Gastroesophageal sphincter (tissue), 4 donors: Measurements from ENCODE around the gene PRSS22. TPM values are rescaled to one million over a fixed set of nuclear protein-coding genes. Genes with fewer than 3 reads are reported as not detected.

ENCODE experiments used
- ATAC-seq: fragments of 150-250 bp; one replicate; pipeline ENCODE4 v1.9.1; 2016; ENCODE audit warnings: mild to moderate bottlenecking, moderate library complexity
- H3K27ac ChIP-seq, 4 donors: fragments of 200-600 bp; sonication (generic) in 3 of 4; 1 replicate in 3 of 4; 2 replicates in 1 of 4; pipeline ENCODE4 v1.5.1; 2016 to 2019
- H3K27me3 ChIP-seq: fragments of 200-600 bp; sonication (generic); one replicate; pipeline ENCODE4 v1.5.1; 2019
- H3K36me3 ChIP-seq, 2 donors: fragments of 200-600 bp; sonication (generic); one replicate each; pipeline ENCODE4 v1.5.1; 2019; ENCODE audit warnings: control low read depth in 1 of 2
- H3K4me1 ChIP-seq, 3 donors: fragments of 200-600 bp; sonication (generic); 1 replicate in 2 of 3; 2 replicates in 1 of 3; pipeline ENCODE4 v1.5.1; 2016 to 2019; ENCODE audit warnings: control low read depth in 2 of 3
- H3K4me3 ChIP-seq, 2 donors: fragments of 200-600 bp; sonication (generic); one replicate each; pipeline ENCODE4 v1.5.1; 2019; ENCODE audit warnings: mild to moderate bottlenecking in 1 of 2, moderate library complexity in 1 of 2
- H3K9me3 ChIP-seq, 3 donors: fragments of 200-600 bp; sonication (generic); one replicate each; pipeline ENCODE4 v1.5.1; 2017 to 2019; ENCODE audit warnings: control low read depth in 2 of 3
- EP300 ChIP-seq: sonication (generic); formaldehyde crosslinking; IDR thresholded peaks from one replicate; pipeline ENCODE4 v1.6.1; 2017; ENCODE audit warnings: antibody characterized with exemption, mild to moderate bottlenecking
- POLR2A ChIP-seq, 2 donors: fragments of 450-650 bp; IDR thresholded peaks; one replicate each; pipeline ENCODE4 v1.6.1; 2017; ENCODE audit warnings: antibody characterized with exemption in 2 of 2, mild to moderate bottlenecking in 2 of 2, moderate library complexity in 1 of 2
- POLR2AphosphoS5 ChIP-seq: sonication (generic); formaldehyde crosslinking; IDR thresholded peaks from one replicate; pipeline ENCODE4 v1.6.1; 2017; ENCODE audit warnings: antibody characterized with exemption
- WGBS, 2 donors: methylation state at CpG; one replicate each; pipeline ENCODE4 v1.1.5; 2018; ENCODE audit warnings: low coverage in 1 of 2; 5-methylcytosine and 5-hydroxymethylcytosine counted together
- total RNA-seq, 4 donors: library from RNA; depleted of rRNA; stranded (reverse); fragments of >200 nt; gene quantifications; one replicate each; pipeline ENCODE4 v1.1.0, GENCODE V29; 2016
- TF ChIP-seq, protein P1 (sequence below), 4 experiments: fragments of 200-600 bp in 2 of 4; fragments of 450-650 bp in 2 of 4; sonication (generic) in 1 of 4; IDR thresholded peaks; one replicate each; pipeline ENCODE4 v1.5.1; 2017 to 2019; ENCODE audit warnings: antibody characterized with exemption in 4 of 4, mild to moderate bottlenecking in 2 of 4, moderate library complexity in 2 of 4

Gene PRSS22
- total RNA-seq, 4 donors from 2014 or later = 1.0 to 2.7 TPM; not detected in 2

DNA sequence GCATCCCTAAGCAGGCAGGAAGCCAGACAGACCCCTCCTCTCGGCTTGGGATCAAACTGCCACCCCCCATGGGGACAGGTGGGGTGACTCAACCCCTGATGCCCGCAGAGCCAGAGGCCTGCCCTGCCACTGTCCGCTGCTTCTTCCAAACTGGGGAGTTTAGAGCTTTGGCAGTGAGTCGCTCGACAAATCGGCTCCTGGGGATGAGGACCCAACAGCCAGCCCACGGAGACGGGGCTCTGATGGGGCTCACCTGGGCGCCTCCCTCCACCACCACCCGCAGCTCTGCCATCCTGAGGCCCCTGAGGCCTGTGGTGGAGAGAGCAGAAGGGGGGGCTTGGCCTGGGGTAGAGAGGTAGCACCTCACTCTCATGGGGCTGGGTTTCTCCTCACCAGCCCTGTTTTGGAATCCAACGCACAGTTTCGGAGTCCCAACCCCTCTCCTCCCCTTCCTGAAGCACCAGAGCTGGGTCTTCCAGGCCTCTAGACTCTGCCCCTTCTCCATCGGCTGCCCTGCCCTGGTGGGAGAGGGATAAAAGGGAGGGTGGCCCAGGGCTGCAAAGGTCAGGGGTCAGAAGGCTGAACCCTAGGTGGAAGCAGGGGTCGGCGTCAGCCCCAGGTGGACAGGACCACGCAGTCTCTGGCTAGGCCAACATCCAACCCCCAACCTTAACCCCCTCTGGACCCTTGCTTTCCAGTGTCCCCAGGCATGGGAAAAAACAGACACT is 5.8 kb downstream of the PRSS22 start:
- H3K27ac ChIP-seq = no peak overlapping the region
- no peak for ATAC-seq
- WGBS, 2 donors = 83 to 90% methylated on average over 1 to 2 of the region's 16 CpGs
- H3K4me1 ChIP-seq = no peaks in the 10 kb centered on the region
- TF ChIP-seq, protein P1, sequence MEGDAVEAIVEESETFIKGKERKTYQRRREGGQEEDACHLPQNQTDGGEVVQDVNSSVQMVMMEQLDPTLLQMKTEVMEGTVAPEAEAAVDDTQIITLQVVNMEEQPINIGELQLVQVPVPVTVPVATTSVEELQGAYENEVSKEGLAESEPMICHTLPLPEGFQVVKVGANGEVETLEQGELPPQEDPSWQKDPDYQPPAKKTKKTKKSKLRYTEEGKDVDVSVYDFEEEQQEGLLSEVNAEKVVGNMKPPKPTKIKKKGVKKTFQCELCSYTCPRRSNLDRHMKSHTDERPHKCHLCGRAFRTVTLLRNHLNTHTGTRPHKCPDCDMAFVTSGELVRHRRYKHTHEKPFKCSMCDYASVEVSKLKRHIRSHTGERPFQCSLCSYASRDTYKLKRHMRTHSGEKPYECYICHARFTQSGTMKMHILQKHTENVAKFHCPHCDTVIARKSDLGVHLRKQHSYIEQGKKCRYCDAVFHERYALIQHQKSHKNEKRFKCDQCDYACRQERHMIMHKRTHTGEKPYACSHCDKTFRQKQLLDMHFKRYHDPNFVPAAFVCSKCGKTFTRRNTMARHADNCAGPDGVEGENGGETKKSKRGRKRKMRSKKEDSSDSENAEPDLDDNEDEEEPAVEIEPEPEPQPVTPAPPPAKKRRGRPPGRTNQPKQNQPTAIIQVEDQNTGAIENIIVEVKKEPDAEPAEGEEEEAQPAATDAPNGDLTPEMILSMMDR (IDR thresholded peaks at IDR 0.05) = no peak
- TF ChIP-seq POLR2A (IDR thresholded peaks at IDR 0.05) = no peak
- H3K9me3 ChIP-seq = peaks cover 0 to 23% (median 0%) of the 10 kb centered on the region in 3 donors
- no peak overlapping the region for H3K4me3 ChIP-seq
- H3K36me3 ChIP-seq = no peaks in the 10 kb centered on the region
- H3K27me3 ChIP-seq = peaks cover 86% of the 10 kb centered on the region

DNA sequence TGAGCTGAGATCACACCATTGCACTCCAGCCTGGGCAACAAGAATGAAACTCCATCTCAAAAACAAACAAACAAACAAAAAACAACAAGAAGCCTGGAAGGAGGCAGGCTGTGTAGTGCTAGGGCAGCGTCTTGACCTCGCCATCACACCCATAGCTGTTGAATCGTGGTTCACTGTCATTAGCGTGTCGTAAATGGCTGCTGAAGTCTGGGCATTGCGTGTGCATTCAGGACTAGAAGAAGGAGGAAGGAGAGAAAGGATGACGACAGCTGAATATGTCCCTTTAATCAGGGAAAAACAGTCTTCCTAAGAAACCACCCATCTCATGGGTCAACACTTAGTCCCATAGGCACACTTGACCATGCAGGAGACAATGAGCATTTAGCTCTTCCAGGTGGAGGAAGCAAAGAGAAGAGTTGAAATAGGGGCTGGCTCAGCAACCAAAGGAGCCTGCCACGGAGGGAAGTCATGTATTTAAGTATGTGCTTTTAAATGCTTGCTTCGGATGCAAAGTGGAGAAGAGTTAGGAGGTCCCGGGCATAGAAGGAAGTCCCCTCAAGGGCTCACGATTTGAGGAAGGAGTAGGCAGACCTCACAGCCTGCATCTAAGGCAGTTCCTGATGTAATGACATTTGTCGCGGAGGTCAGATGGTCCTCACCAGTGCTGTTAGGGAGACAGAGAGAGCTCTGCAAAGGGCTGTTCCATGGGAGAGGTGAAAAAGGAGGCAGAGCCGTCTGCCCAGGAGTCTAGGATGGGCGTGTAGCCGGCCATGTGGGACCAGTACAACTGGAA is 8.8 kb downstream of the PRSS22 start:
- TF ChIP-seq POLR2A (IDR thresholded peaks at IDR 0.05) (no peak), EP300 (no peak), POLR2AphosphoS5 (no peak)
- TF ChIP-seq, protein P1 (IDR thresholded peaks at IDR 0.05) = no peak

DNA sequence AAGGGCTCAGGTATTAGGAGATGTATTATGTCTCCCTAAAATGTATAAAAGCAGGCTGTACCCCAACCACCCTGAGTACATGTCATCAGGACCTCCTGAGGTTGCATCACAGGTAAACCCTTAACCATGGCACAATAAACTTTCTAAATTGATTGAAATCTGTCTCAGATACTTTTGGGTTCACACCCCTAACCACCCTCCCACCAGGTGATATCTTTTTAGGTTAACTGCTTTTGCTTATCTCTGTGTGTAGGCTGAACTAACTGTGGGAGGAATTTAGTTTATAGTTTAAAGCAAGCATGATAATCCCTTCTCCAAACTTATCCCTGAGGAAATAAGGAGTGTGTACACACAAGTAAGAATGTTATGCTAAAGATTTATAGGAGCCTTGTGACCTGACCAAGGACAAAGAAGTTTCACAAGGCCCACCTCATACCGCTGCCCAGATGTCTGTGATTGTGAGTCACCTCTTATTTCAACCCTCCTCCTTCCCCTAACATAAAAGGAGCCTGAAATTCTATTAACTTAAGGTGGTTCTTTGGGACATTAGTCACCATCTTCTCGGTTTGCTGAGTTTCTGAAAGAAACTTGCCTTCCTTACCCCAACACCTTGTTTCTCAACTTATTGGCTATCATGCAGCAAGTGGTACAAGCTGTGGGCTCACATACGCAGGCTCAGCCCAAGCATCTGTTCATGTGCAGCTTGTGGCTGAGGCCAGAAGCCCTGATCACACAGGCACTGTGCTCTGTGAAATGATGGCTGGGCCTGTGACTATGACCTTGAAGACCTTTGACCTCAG is 11.3 kb downstream of the PRSS22 start:
- WGBS, 2 donors = 22 to 52% methylated on average over 2 of the region's 3 CpGs
- no peak for ATAC-seq
- H3K27ac ChIP-seq = no peak overlapping the region
- no peak overlapping the region for H3K4me3 ChIP-seq
- H3K9me3 ChIP-seq = peaks cover 0 to 5% (median 0%) of the 10 kb centered on the region in 3 donors
- TF ChIP-seq, protein P1 (IDR thresholded peaks at IDR 0.05) = no peak
- no peak for TF ChIP-seq POLR2A (IDR thresholded peaks at IDR 0.05)
- no peaks in the 10 kb centered on the region for H3K36me3 ChIP-seq
- peaks cover 63% of the 10 kb centered on the region for H3K27me3 ChIP-seq
- peaks cover 0 to 11% (median 5%) of the 10 kb centered on the region in 3 donors for H3K4me1 ChIP-seq

More for the DNA sequence above, 8.8 kb downstream of the PRSS22 start:
- Histone ChIP-seq H3K9me3 (peaks cover 0 to 18% (median 0%) of the 10 kb centered on the region in 3 donors), H3K27ac (no peak overlapping the region), H3K4me1 (no peaks in the 10 kb centered on the region), H3K4me3 (no peak overlapping the region), H3K27me3 (peaks cover 78% of the 10 kb centered on the region), H3K36me3 (no peaks in the 10 kb centered on the region)
- no peak for ATAC-seq
- WGBS, 2 donors = 74 to 82% methylated on average over 7 to 11 of the region's 16 CpGs

DNA sequence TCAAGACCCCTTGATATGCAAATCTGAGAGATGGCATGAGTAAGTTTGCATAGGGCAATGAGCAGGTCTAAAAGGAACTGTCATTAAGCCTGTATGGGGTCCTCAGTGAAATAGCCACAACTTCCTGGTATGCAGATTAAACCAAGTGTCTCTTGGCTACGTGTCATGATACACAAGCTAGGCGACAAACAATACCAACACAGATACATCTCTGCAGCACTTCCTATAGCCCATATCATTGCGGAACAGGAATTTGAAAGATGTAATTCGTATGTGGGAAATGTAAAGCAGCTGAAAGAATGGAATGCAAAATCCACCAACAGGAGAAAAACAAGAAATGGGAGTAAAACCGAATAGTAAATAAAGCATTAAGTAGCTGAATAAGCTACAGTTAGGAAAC is 12.9 kb downstream of the PRSS22 start:
- TF ChIP-seq, protein P1 (IDR thresholded peaks at IDR 0.05) = no peak
- TF ChIP-seq EP300 = no peak
- TF ChIP-seq POLR2A (IDR thresholded peaks at IDR 0.05) = no peak
- no peak for TF ChIP-seq POLR2AphosphoS5
- Histone ChIP-seq H3K36me3 (no peaks in the 10 kb centered on the region), H3K9me3 (peaks cover 0 to 5% (median 0%) of the 10 kb centered on the region in 3 donors), H3K4me1 (peaks cover 0 to 14% (median 5%) of the 10 kb centered on the region in 3 donors), H3K27me3 (peaks cover 65% of the 10 kb centered on the region), H3K27ac (no peak overlapping the region), H3K4me3 (no peak overlapping the region)
- WGBS, 2 donors = 50 to 76% methylated on average over 5 of the region's 5 CpGs
- ATAC-seq = no peak
